Mucosa of rectum (tissue), 2 donors: ENCODE results near the gene DSC3.
"Not testable (repeated sequence)": the region's sequence is repeated elsewhere in the genome, so short reads cannot be mapped to it uniquely, and the experiment has no call there.

Source experiments
- H3K27ac ChIP-seq, 2 donors: one replicate each; pipeline ENCODE4 v1.7.0; 2013; ENCODE audit warnings: inconsistent platforms in 2 of 2, low read depth in 2 of 2, low read length in 2 of 2
- H3K27me3 ChIP-seq, 2 donors: one replicate each; pipeline ENCODE4 v1.7.0; 2013; ENCODE audit warnings: low read length in 2 of 2; ENCODE audit not compliant: control insufficient read depth in 2 of 2, insufficient read depth in 2 of 2
- H3K36me3 ChIP-seq, 2 donors: one replicate each; pipeline ENCODE4 v1.7.0; 2013; ENCODE audit warnings: low read length in 2 of 2; ENCODE audit not compliant: control insufficient read depth in 2 of 2, insufficient read depth in 2 of 2
- H3K4me1 ChIP-seq, 2 donors: one replicate each; pipeline ENCODE4 v1.7.0; 2013; ENCODE audit warnings: low read length in 2 of 2, mild to moderate bottlenecking in 1 of 2; ENCODE audit not compliant: control insufficient read depth in 2 of 2, insufficient read depth in 2 of 2
- H3K4me3 ChIP-seq, 2 donors: one replicate each; pipeline ENCODE4 v1.7.0; 2013; ENCODE audit warnings: low read length in 2 of 2
- H3K9ac ChIP-seq, 2 donors: one replicate each; pipeline ENCODE4 v1.7.0; 2013; ENCODE audit warnings: low read length in 2 of 2, low read depth in 1 of 2, mild to moderate bottlenecking in 1 of 2
- H3K9me3 ChIP-seq, 2 donors: one replicate each; pipeline ENCODE4 v1.7.0; 2013; ENCODE audit warnings: low read length in 2 of 2; ENCODE audit not compliant: control insufficient read depth in 2 of 2
- donor health status: healthy.
- donor health status: Normal muscosa, but diverticular disease.

Gene DSC3

DNA sequence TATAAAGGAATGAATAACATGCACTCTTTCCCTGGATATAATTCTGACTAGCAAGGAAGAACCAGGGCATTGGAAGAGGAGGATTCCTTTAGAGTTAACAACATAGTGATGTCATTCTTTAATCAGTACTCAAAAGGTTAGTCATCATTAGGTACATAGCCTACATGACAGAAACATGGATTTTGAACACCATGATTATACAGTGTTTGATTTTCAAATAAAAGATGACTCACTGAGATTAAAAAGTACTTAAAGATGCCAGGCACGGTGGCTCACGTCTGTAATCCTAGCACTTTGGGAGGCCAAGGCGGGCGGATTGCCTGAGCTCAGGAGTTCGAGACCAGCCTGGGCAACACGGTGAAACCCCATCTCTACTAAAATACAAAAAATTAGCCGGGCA is 31.1 kb downstream of the DSC3 start:
- H3K36me3 ChIP-seq, H3K9ac ChIP-seq, H3K9me3 ChIP-seq, H3K27ac ChIP-seq, H3K27me3 ChIP-seq, H3K4me1 ChIP-seq, H3K4me3 ChIP-seq: not testable (repeated sequence)

DNA sequence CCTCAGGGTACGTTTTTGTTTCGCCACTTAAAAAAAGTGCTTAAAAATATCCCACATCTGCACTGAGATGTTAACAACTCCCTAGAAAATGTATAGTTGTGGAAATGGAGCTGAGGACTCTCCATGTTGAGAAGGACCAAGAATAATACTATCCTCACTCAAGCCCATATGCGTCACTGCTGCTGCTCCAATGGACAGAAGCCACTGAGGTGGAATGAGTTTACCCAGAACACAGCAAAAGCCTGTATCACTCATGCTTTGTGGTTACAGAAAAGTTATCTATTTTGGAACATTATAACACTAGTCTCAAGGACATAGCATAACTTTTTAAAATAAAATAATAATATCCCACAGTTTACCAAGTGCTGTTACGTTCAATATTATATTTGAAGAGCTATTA is 31.9 kb downstream of the DSC3 start:
- H3K9me3 ChIP-seq: no peaks in the 10 kb centered on the region
- no peaks in the 10 kb centered on the region for H3K4me1 ChIP-seq
- H3K27me3 ChIP-seq: no peaks in the 10 kb centered on the region
- H3K4me3 ChIP-seq: no peak overlapping the region
- H3K9ac ChIP-seq: no peak overlapping the region
- no peak overlapping the region for H3K27ac ChIP-seq
- H3K36me3 ChIP-seq: no peaks in the 10 kb centered on the region

- Histone ChIP-seq H3K4me3 (no peak overlapping the region), H3K27me3 (no peaks in the 10 kb centered on the region), H3K4me1 (no peaks in the 10 kb centered on the region), H3K36me3 (no peaks in the 10 kb centered on the region), H3K9me3 (no peaks in the 10 kb centered on the region), H3K27ac (no peak overlapping the region), H3K9ac (no peak overlapping the region)
These were observed 42.5 kb downstream of the DSC3 start for GRCh38 chr18:30999887-31000628.

GRCh38 chr18:30999186-30999585 is 43.4 kb downstream of the DSC3 start:
- no peaks in the 10 kb centered on the region for H3K9me3 ChIP-seq
- H3K27ac ChIP-seq: no peak overlapping the region
- H3K36me3 ChIP-seq: no peaks in the 10 kb centered on the region
- no peak overlapping the region for H3K4me3 ChIP-seq
- H3K4me1 ChIP-seq: no peaks in the 10 kb centered on the region
- H3K27me3 ChIP-seq: no peaks in the 10 kb centered on the region
- H3K9ac ChIP-seq: no peak overlapping the region

DNA sequence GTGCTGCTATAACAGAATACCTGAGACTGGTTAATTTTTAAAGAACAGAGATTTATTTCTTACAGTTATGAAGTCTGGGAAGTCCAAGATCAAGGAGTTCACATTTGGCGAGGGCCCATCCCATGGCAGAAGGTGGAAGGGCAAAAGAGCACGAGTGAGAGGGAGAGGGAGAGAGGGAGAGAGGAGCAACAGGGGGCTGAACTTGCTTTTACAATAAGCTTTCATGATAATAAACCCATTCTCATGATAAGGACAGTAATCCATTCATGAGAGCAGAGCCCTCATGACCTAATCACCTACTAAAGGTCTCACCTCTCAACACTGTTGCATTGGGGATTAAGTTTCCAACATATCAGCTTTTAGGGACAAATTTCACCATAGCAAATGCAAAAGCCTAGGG is 45.3 kb downstream of the DSC3 start:
- Histone ChIP-seq H3K36me3 (no peaks in the 10 kb centered on the region), H3K4me3 (no peak overlapping the region), H3K4me1 (no peaks in the 10 kb centered on the region), H3K9ac (no peak overlapping the region), H3K27me3 (no peaks in the 10 kb centered on the region), H3K9me3 (no peaks in the 10 kb centered on the region), H3K27ac (no peak overlapping the region)

- H3K27ac ChIP-seq: no peak overlapping the region
- H3K9me3 ChIP-seq: no peaks in the 10 kb centered on the region
- H3K4me1 ChIP-seq: no peaks in the 10 kb centered on the region
- no peaks in the 10 kb centered on the region for H3K27me3 ChIP-seq
- no peak overlapping the region for H3K9ac ChIP-seq
- H3K36me3 ChIP-seq: no peaks in the 10 kb centered on the region
- no peak overlapping the region for H3K4me3 ChIP-seq
These were observed 50.3 kb downstream of the DSC3 start for GRCh38 chr18:30992231-30992630.

- Histone ChIP-seq H3K4me1 (no peaks in the 10 kb centered on the region), H3K27me3 (no peaks in the 10 kb centered on the region), H3K4me3 (no peak overlapping the region), H3K27ac (no peak overlapping the region), H3K9me3 (no peaks in the 10 kb centered on the region), H3K36me3 (no peaks in the 10 kb centered on the region), H3K9ac (no peak overlapping the region)
These were observed 51.1 kb downstream of the DSC3 start for GRCh38 chr18:30991397-30991796.

DNA sequence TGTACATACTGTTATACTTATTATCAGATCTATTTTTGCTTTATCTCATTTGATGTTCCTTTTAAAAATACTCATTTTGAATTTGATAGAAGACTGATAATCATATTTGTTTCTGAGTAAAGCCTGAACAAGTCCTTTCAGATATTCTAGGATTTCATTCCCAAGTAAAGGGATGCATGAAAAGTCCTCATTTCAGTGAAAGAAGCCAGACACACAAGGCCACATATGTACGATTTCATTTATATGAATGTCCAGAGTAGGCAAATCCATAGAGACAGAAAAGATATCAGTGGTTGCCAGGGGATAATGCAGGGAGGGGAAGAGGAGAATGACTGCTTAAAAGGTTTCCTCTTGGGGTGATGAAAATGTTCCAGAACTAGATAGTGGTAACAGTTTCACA is 53.4 kb downstream of the DSC3 start:
- no peaks in the 10 kb centered on the region for H3K9me3 ChIP-seq
- no peak overlapping the region for H3K4me3 ChIP-seq
- no peak overlapping the region for H3K27ac ChIP-seq
- no peaks in the 10 kb centered on the region for H3K4me1 ChIP-seq
- no peak overlapping the region for H3K9ac ChIP-seq
- no peaks in the 10 kb centered on the region for H3K27me3 ChIP-seq
- no peaks in the 10 kb centered on the region for H3K36me3 ChIP-seq

- no peaks in the 10 kb centered on the region for H3K36me3 ChIP-seq
- H3K27me3 ChIP-seq: no peaks in the 10 kb centered on the region
- no peaks in the 10 kb centered on the region for H3K9me3 ChIP-seq
- H3K27ac ChIP-seq: no peak overlapping the region
- H3K9ac ChIP-seq: no peak overlapping the region
- H3K4me1 ChIP-seq: no peaks in the 10 kb centered on the region
- no peak overlapping the region for H3K4me3 ChIP-seq
These were observed 54.1 kb downstream of the DSC3 start for GRCh38 chr18:30988440-30988839.

- H3K9ac ChIP-seq: no peak overlapping the region
- no peaks in the 10 kb centered on the region for H3K27me3 ChIP-seq
- H3K36me3 ChIP-seq: no peaks in the 10 kb centered on the region
- H3K27ac ChIP-seq: peak overlapping the region in 1 of 2 donors; percentile 31
- no peaks in the 10 kb centered on the region for H3K4me1 ChIP-seq
- no peak overlapping the region for H3K4me3 ChIP-seq
- no peaks in the 10 kb centered on the region for H3K9me3 ChIP-seq
These were observed 54.9 kb downstream of the DSC3 start for GRCh38 chr18:30987467-30988241.
